Psoas muscle (tissue), 8 donors: Measurements from ENCODE around the gene BTNL2. TPM values are rescaled to one million over a fixed set of nuclear protein-coding genes. Genes with fewer than 3 reads are reported as not detected.

Source experiments
- ATAC-seq, 4 donors: fragments of 200-7000 bp; cut with Tn5 transposase; one replicate each; pipeline ENCODE4 v1.9.1; 2020; ENCODE audit warnings: moderate library complexity in 3 of 4, mild to moderate bottlenecking in 2 of 4
- DNase-seq, 2 donors: peaks; one replicate each; pipeline ENCODE4 v3.0.0-alpha.2; 2020
- H3K27ac ChIP-seq: fragments of 200-600 bp; one replicate; pipeline ENCODE4 v1.8.0; 2022
- H3K27me3 ChIP-seq, 3 donors: fragments of 200-600 bp in 1 of 3; one replicate each; pipeline versions ENCODE4 v1.6.1 to v1.8.0; 2013 to 2022; ENCODE audit warnings: low read length in 2 of 3, mild to moderate bottlenecking in 2 of 3, moderate library complexity in 1 of 3; ENCODE audit not compliant: insufficient read depth in 3 of 3
- H3K36me3 ChIP-seq, 2 donors: fragments of 200-600 bp in 1 of 2; one replicate each; pipeline versions ENCODE4 v1.6.1 to v1.8.0; 2013 to 2022; ENCODE audit warnings: low read depth in 1 of 2, mild to moderate bottlenecking in 1 of 2, moderate library complexity in 1 of 2; ENCODE audit not compliant: insufficient read depth in 1 of 2
- H3K4me1 ChIP-seq: fragments of 200-600 bp; one replicate; pipeline ENCODE4 v1.8.0; 2022
- H3K4me3 ChIP-seq: fragments of 200-600 bp; one replicate; pipeline ENCODE4 v1.8.0; 2022; ENCODE audit warnings: mild to moderate bottlenecking
- H3K9me3 ChIP-seq: fragments of 200-600 bp; one replicate; pipeline ENCODE4 v1.8.0; 2022
- CTCF ChIP-seq: fragments of 200-600 bp; IDR thresholded peaks from one replicate; pipeline ENCODE4 v1.8.0; 2022; ENCODE audit warnings: antibody characterized with exemption
- WGBS, 3 donors: extraction: QIAGEN DNeasy Blood & Tissue Kit; methylation state at CpG; one replicate each; pipeline versions ENCODE4 v1.1.6 to v1.1.7; 2013; 5-methylcytosine and 5-hydroxymethylcytosine counted together
- intact Hi-C, 2 donors: fragments of 100-400 bp; cut with DNase I; formaldehyde crosslinking; loops; one replicate each; pipeline versions ENCODE4 v1.11.0 to v1.14.2; 2022
- polyA plus RNA-seq, 3 donors: library from polyadenylated mRNA; stranded (reverse); fragments of 200-250 nt; gene quantifications; one replicate each; pipeline ENCODE4 v1.2.3, GENCODE V29; 2013
- total RNA-seq, 4 donors: library from RNA; stranded (reverse); fragmentation: NEBNext Ultra II Directional in 2 of 4; extraction: Animal tissue kit (Norgen Biotek cat#: 25700) in 2 of 4; gene quantifications; one replicate each; pipeline versions ENCODE4 v1.2.1 to v1.2.4, GENCODE V29; 2021 to 2023
- donor health status: healthy with polysubstance abuse.
- donor health status: DM: no; HTN: no; CAD: no; lungs with moderate emphysema.
- donor health status: Bipolar disorder and iron deficiency.
- donor health status: healthy.
- donor health status: DM: yes; HTN: yes; CAD: no.
- donor health status: DM: no; HTN: no; CAD: no.
- donor health status: DM: no; HTN: no; CAD: no.
- donor health status: DM: yes; HTN: yes; CAD: no.

Gene BTNL2
- total and polyA plus RNA-seq, 7 donors: not detected

DNA sequence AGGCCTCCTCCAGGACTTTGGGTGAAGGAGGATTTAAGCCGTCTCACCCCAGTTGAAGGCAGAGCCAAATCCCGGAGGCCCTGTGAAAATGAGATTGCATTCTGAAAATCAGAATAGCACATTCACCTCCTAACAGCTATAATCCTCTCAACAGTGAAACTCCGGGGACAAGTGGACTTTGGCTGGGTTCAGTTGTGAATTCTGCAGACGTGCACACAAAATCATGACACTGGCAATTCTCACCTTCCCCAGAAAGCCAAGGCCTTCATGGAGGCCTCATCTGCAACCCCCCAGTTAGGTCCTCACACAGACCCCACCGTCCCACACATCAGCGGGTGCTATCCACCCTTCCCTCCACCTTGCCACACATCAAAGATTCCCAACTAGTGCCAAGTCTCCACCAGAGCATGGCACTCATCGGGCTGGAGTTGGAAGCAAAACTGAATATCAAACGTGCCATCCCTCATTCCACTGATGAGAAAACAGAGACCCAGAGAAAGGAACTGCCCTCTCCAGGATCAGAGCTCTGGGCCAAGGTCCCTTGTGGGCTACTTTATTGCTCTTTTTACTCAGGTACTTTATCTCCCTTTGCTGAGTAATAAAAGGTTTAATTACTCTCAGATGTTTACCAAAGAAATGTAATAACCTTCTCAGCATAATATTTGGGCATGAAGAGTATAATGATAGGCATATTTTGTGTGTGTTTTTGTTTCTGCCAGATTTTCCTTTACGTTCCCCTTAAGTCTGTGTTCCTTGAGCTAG is 4.8 kb upstream of the BTNL2 start:
- no peak overlapping the region for H3K4me3 ChIP-seq
- peaks cover 0 to 32% (median 0%) of the 10 kb centered on the region in 3 donors for H3K27me3 ChIP-seq
- no peak overlapping the region for H3K27ac ChIP-seq
- no peaks in the 10 kb centered on the region for H3K4me1 ChIP-seq
- no peak for TF ChIP-seq CTCF
- H3K9me3 ChIP-seq: no peaks in the 10 kb centered on the region
- WGBS, 3 donors: 57 to 62% (median 59%) methylated on average over 9 of the region's 9 CpGs
- H3K36me3 ChIP-seq: no peaks in the 10 kb centered on the region
- ATAC-seq: no peak
- no peak for DNase-seq
- intact Hi-C loops: loop anchor here (2.0 to 5.0 kb wide), 4 partner anchors 169 to 456 kb away; no protein-coding TSS in a partner anchor

GRCh38 chr6:32410906-32411305 is 3.9 kb upstream of the BTNL2 start:
- TF ChIP-seq CTCF: no peak
- Histone ChIP-seq H3K4me1 (no peaks in the 10 kb centered on the region), H3K27ac (no peak overlapping the region), H3K36me3 (no peaks in the 10 kb centered on the region), H3K27me3 (peaks cover 0 to 25% (median 0%) of the 10 kb centered on the region in 3 donors), H3K4me3 (no peak overlapping the region), H3K9me3 (no peaks in the 10 kb centered on the region)
- intact Hi-C loops: loop anchor here (5.0 kb wide), 3 partner anchors 169 to 456 kb away; no protein-coding TSS in a partner anchor
- DNase-seq: no peak
- 23 to 28% (median 25%) methylated on average over 5 of the region's 5 CpGs for WGBS, 3 donors
- ATAC-seq: no peak

DNA sequence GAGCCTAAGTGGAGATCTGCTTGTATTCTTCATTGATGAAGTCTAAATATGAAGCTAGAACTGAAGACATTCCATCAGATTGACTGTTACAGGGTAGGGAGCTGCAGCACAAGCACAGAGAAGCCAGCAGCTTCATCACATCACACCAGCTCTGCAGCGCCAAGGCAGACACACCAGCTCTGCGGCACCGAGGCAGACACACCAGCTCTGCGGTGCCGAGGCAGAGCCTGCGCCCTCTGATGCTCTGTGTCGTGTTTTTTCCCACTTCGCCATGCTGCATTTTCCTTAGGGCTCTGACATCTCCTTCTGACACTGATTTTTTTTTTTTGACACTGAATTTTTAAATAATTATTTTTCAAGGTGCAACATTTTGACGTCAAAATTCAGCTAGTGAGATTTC is 784 bp downstream of the BTNL2 start:
- no peak for ATAC-seq

GRCh38 chr6:32405656-32406055 is 1.3 kb downstream of the BTNL2 start:
- Histone ChIP-seq H3K9me3 (no peaks in the 10 kb centered on the region), H3K27ac (no peak overlapping the region), H3K27me3 (peaks cover 0 to 38% (median 3%) of the 10 kb centered on the region in 3 donors), H3K4me1 (no peaks in the 10 kb centered on the region), H3K36me3 (no peaks in the 10 kb centered on the region), H3K4me3 (no peak overlapping the region)
- WGBS, 3 donors: 0 to 12% (median 7%) methylated on average over 1 of the region's 1 CpG
- no peak for TF ChIP-seq CTCF
- ATAC-seq (no peak), DNase-seq (no peak)
- intact Hi-C loops: no loop called here

More for the DNA sequence above, 784 bp downstream of the BTNL2 start:
- Histone ChIP-seq H3K27ac (no peak overlapping the region), H3K4me3 (no peak overlapping the region), H3K27me3 (peaks cover 0 to 38% (median 3%) of the 10 kb centered on the region in 3 donors), H3K36me3 (no peaks in the 10 kb centered on the region), H3K9me3 (no peaks in the 10 kb centered on the region), H3K4me1 (no peaks in the 10 kb centered on the region)
- 74 to 80% (median 79%) methylated on average over 9 of the region's 9 CpGs for WGBS, 3 donors
- no peak for TF ChIP-seq CTCF
- intact Hi-C loops: no loop called here
- DNase-seq: no peak
